Esophagus muscularis mucosa (tissue), 4 donors: ENCODE measurements around the gene ATRN. TPM values are rescaled to one million over a fixed set of nuclear protein-coding genes. Genes with fewer than 3 reads are reported as not detected.

ENCODE experiments used
- DNase-seq: peaks from one replicate; pipeline ENCODE4 v3.0.0-alpha.2; 2017; ENCODE audit errors: extremely low spot score
- H3K27ac ChIP-seq, 4 donors: fragments of 200-600 bp; sonication (generic); replicated peaks in 1 of 4; 1 replicate in 3 of 4; 2 replicates in 1 of 4; pipeline ENCODE4 v1.5.1; 2016 to 2019; ENCODE audit warnings: mild to moderate bottlenecking in 1 of 4
- H3K27me3 ChIP-seq, 4 donors: fragments of 200-600 bp; sonication (generic); one replicate each; pipeline versions ENCODE4 v1.5.1 to v1.6.0; 2016 to 2019
- H3K36me3 ChIP-seq, 4 donors: fragments of 200-600 bp; sonication (generic); one replicate each; pipeline ENCODE4 v1.5.1; 2016 to 2019
- H3K4me1 ChIP-seq, 4 donors: fragments of 200-600 bp; sonication (generic); one replicate each; pipeline ENCODE4 v1.5.1; 2016 to 2019
- H3K4me3 ChIP-seq, 4 donors: fragments of 200-600 bp; sonication (generic); 1 replicate in 2 of 4; 2 replicates in 2 of 4; pipeline ENCODE4 v1.5.1; 2016 to 2019; ENCODE audit warnings: mild to moderate bottlenecking in 4 of 4, moderate library complexity in 1 of 4
- H3K9me3 ChIP-seq, 4 donors: fragments of 200-600 bp; sonication (generic); 1 replicate in 3 of 4; 2 replicates in 1 of 4; pipeline ENCODE4 v1.5.1; 2016 to 2019
- EP300 ChIP-seq: sonication (generic); formaldehyde crosslinking; IDR thresholded peaks from one replicate; pipeline ENCODE4 v1.6.1; 2017; ENCODE audit warnings: antibody characterized with exemption
- POLR2A ChIP-seq: fragments of 450-650 bp; IDR thresholded peaks from one replicate; pipeline ENCODE4 v1.6.1; 2017; ENCODE audit warnings: antibody characterized with exemption, moderate library complexity, mild to moderate bottlenecking, low read depth
- POLR2AphosphoS5 ChIP-seq, 2 donors: sonication (generic); formaldehyde crosslinking; IDR thresholded peaks; one replicate each; pipeline ENCODE4 v1.6.1; 2017; ENCODE audit warnings: antibody characterized with exemption in 2 of 2
- WGBS: methylation state at CpG from one replicate; pipeline ENCODE4 v1.1.5; 2018; 5-methylcytosine and 5-hydroxymethylcytosine counted together
- intact Hi-C: fragments of 100-400 bp; cut with DNase I; formaldehyde crosslinking; loops from one replicate; pipeline ENCODE4 v1.15.1; 2023
- total RNA-seq, 4 donors: library from RNA; depleted of rRNA; stranded (reverse); fragments of >200 nt; gene quantifications; one replicate each; pipeline versions ENCODE4 v1.1.0 to v1.2.1, GENCODE V29; 2016
- TF ChIP-seq, protein P1 (sequence below), 3 experiments: fragments of 200-600 bp in 2 of 3; fragments of 450-650 bp in 1 of 3; sonication (generic) in 2 of 3; IDR thresholded peaks; one replicate each; pipeline ENCODE4 v1.5.1; 2017 to 2019; ENCODE audit warnings: antibody characterized with exemption in 3 of 3, mild to moderate bottlenecking in 2 of 3, moderate library complexity in 1 of 3

ATRN gene
- total RNA-seq, 4 donors from 2014 or later, result 14.1 to 19.1 (median 18.0) TPM

- DNase-seq, result no peak
- H3K4me1 ChIP-seq, result no peaks in the 10 kb centered on the region
- H3K4me3 ChIP-seq, result no peak overlapping the region
- H3K9me3 ChIP-seq, result no peaks in the 10 kb centered on the region
- intact Hi-C loops, result no loop called here
- WGBS, result 86% methylated on average over 8 of the region's 8 CpGs
- no peak overlapping the region for H3K27ac ChIP-seq
- H3K36me3 ChIP-seq, result peaks cover 5 to 58% (median 28%) of the 10 kb centered on the region in 4 donors
- H3K27me3 ChIP-seq, result no peaks in the 10 kb centered on the region
- TF ChIP-seq POLR2AphosphoS5 (IDR thresholded peaks at IDR 0.05), result no peak
- no peak for TF ChIP-seq POLR2A
- TF ChIP-seq, protein P1, sequence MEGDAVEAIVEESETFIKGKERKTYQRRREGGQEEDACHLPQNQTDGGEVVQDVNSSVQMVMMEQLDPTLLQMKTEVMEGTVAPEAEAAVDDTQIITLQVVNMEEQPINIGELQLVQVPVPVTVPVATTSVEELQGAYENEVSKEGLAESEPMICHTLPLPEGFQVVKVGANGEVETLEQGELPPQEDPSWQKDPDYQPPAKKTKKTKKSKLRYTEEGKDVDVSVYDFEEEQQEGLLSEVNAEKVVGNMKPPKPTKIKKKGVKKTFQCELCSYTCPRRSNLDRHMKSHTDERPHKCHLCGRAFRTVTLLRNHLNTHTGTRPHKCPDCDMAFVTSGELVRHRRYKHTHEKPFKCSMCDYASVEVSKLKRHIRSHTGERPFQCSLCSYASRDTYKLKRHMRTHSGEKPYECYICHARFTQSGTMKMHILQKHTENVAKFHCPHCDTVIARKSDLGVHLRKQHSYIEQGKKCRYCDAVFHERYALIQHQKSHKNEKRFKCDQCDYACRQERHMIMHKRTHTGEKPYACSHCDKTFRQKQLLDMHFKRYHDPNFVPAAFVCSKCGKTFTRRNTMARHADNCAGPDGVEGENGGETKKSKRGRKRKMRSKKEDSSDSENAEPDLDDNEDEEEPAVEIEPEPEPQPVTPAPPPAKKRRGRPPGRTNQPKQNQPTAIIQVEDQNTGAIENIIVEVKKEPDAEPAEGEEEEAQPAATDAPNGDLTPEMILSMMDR (IDR thresholded peaks at IDR 0.05), result no peak
- no peak for TF ChIP-seq EP300
These were observed 159.6 kb downstream of the ATRN start for GRCh38 chr20:3630429-3630828.

GRCh38 chr20:3631534-3631933, 160.7 kb downstream of the ATRN start:
- 71% methylated on average over 5 of the region's 5 CpGs for WGBS
- Histone ChIP-seq H3K27ac (no peak overlapping the region), H3K36me3 (peaks cover 5 to 55% (median 28%) of the 10 kb centered on the region in 4 donors), H3K9me3 (no peaks in the 10 kb centered on the region), H3K27me3 (no peaks in the 10 kb centered on the region), H3K4me1 (no peaks in the 10 kb centered on the region), H3K4me3 (no peak overlapping the region)
- intact Hi-C loops, result no loop called here
- TF ChIP-seq, protein P1 (IDR thresholded peaks at IDR 0.05), result no peak
- no peak for TF ChIP-seq POLR2AphosphoS5 (IDR thresholded peaks at IDR 0.05)
- TF ChIP-seq EP300, result no peak
- TF ChIP-seq POLR2A, result no peak
- no peak for DNase-seq

DNA sequence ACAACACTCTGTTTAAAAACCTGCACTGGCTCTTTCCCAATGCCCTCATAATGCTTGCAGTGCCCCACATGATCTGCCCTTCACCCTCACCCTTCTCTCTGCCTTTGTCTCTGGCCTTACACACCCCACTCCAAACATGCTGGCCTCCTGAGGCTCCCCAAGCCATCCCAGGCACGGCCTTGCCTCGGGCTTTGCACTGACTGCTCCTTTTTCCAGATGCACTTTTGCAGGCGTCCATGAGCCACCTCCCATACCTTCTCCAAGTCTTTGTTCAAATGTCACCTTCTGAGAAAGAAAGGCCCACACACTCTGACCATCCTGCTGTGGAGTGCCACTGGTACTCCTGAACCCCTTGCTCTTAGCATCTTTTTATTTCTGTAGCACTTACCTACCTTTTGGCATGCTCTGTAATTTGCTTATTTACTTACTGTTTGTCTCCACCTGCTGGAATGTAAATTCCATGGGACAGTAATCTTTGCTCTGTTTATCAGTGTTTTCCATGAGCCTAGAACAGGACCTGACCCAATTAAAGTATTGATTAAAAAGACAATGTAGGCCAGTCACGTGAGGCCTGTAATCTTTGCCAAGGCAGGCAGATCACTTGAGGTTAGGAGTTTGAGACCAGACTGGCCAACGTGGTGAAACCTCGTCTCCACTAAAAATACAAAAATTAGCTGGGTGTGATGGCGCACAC, 161.6 kb downstream of the ATRN start:
- DNase-seq, result no peak
- WGBS, result 90% methylated on average over 7 of the region's 7 CpGs
- no peak overlapping the region for H3K4me3 ChIP-seq
- peaks cover 5 to 46% (median 24%) of the 10 kb centered on the region in 4 donors for H3K36me3 ChIP-seq
- H3K9me3 ChIP-seq, result no peaks in the 10 kb centered on the region
- intact Hi-C loops, result no loop called here
- no peaks in the 10 kb centered on the region for H3K4me1 ChIP-seq
- no peak overlapping the region for H3K27ac ChIP-seq
- no peaks in the 10 kb centered on the region for H3K27me3 ChIP-seq
- TF ChIP-seq POLR2AphosphoS5 (IDR thresholded peaks at IDR 0.05) (no peak), POLR2A (no peak), EP300 (no peak)
- TF ChIP-seq, protein P1 (IDR thresholded peaks at IDR 0.05), result no peak

DNA sequence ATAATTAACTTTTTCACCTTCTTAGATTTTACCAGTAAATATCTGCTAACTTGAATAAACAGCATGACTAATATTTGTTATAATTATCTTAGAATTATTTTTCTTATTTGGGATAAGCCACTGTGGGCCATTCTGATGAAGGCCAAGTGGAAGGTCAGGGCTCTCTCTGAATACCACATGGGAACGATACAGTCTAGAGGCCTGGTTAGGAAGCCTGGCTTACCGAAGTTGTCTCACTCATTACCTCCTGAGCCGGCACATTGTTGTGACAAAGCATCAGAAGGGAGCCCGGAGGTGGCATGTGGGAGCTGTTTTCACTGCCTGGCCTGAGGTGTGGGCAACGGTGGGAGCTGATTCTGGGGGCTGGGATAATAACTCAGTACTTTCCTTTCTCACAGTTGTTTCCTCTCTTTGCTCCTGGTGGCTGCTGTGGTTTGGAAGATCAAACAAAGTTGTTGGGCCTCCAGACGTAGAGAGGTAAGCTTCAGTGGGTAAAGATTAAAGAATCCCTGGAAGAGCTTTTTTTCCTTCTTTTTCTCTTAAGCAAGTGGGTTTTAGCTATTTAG, 163.2 kb downstream of the ATRN start:
- Histone ChIP-seq H3K4me1 (no peaks in the 10 kb centered on the region), H3K27ac (no peak overlapping the region), H3K36me3 (peaks cover under 1 to 39% (median 14%) of the 10 kb centered on the region in 4 donors), H3K4me3 (no peak overlapping the region), H3K27me3 (no peaks in the 10 kb centered on the region), H3K9me3 (no peaks in the 10 kb centered on the region)
- 70% methylated on average over 6 of the region's 6 CpGs for WGBS
- TF ChIP-seq, protein P1 (IDR thresholded peaks at IDR 0.05), result no peak
- TF ChIP-seq POLR2AphosphoS5 (IDR thresholded peaks at IDR 0.05) (no peak), POLR2A (no peak), EP300 (no peak)
- no peak for DNase-seq
- intact Hi-C loops, result no loop called here
